SU-DHL-6 (cell line): ENCODE measurements around the gene WNT7B.

Experiments
- CTCF ChIP-seq: fragments of 200-600 bp; sonication (generic); IDR thresholded peaks from one replicate; pipeline ENCODE4 v1.5.1; 2017; ENCODE audit warnings: antibody characterized with exemption, mild to moderate bottlenecking, low read length, moderate library complexity; ENCODE audit not compliant: insufficient read depth, poor library complexity, severe bottlenecking
- EZH2phosphoT487 ChIP-seq: fragments of 200-600 bp; sonication (generic), shearing (Covaris generic); conservative IDR thresholded peaks from 2 replicates; pipeline ENCODE4 v1.6.1; 2018; ENCODE audit warnings: mild to moderate bottlenecking, antibody characterized with exemption, low read length, moderate library complexity, mixed read lengths

- TF ChIP-seq EZH2phosphoT487 (no peak), CTCF (no peak)
These were observed 34.1 kb upstream of the WNT7B start for GRCh38 chr22:46010951-46011626.
